Fibroblast of skin of left biceps (primary cell): ENCODE results near the gene SORT1.

ENCODE experiments used
- DNase-seq, 2 experiments: peaks; one replicate each; pipeline ENCODE4 v3.0.0-alpha.2; 2013; ENCODE audit warnings: low read depth in 2 of 2

Gene SORT1

GRCh38 chr1:109274533-109275476 is 122.9 kb downstream of the SORT1 start:
- DNase-seq = no peak

GRCh38 chr1:109273570-109274288 is 124.0 kb downstream of the SORT1 start:
- no peak for DNase-seq

GRCh38 chr1:109272831-109273547 is 124.7 kb downstream of the SORT1 start:
- DNase-seq = no peak

- no peak for DNase-seq
These were observed 125.5 kb downstream of the SORT1 start for GRCh38 chr1:109272021-109272799.

GRCh38 chr1:109271458-109271857 is 126.3 kb downstream of the SORT1 start:
- DNase-seq = no peak

GRCh38 chr1:109270623-109271317 is 126.9 kb downstream of the SORT1 start:
- no peak for DNase-seq

- no peak for DNase-seq
These were observed 127.6 kb downstream of the SORT1 start for GRCh38 chr1:109269981-109270622.

- DNase-seq = no peak
These were observed 128.3 kb downstream of the SORT1 start for GRCh38 chr1:109269212-109269980.

- DNase-seq = no peak
These were observed 129.1 kb downstream of the SORT1 start for GRCh38 chr1:109268431-109269211.

- no peak for DNase-seq
These were observed 129.9 kb downstream of the SORT1 start for GRCh38 chr1:109267743-109268300.

- no peak for DNase-seq
These were observed 130.8 kb downstream of the SORT1 start for GRCh38 chr1:109266965-109267364.

GRCh38 chr1:109265741-109266330 is 131.9 kb downstream of the SORT1 start:
- no peak for DNase-seq

GRCh38 chr1:109265016-109265415 is 132.7 kb downstream of the SORT1 start:
- DNase-seq = no peak

GRCh38 chr1:109264379-109264755 is 133.4 kb downstream of the SORT1 start:
- no peak for DNase-seq

GRCh38 chr1:109263597-109264378 is 133.9 kb downstream of the SORT1 start:
- no peak for DNase-seq

- no peak for DNase-seq
These were observed 134.5 kb downstream of the SORT1 start for GRCh38 chr1:109263234-109263596.
